Measurements from ENCODE around the gene DUSP22.

The DUSP22 gene

GRCh38 chr6:384898-385297, 92.6 kb downstream of the DUSP22 start:
- DNase-seq = no peak

- DNase-seq = no peak
Measured at GRCh38 chr6:385614-386013, 93.3 kb downstream of the DUSP22 start.

- DNase-seq = no peak
Measured at GRCh38 chr6:386688-387266, 94.5 kb downstream of the DUSP22 start.

GRCh38 chr6:387293-387741, 95.0 kb downstream of the DUSP22 start:
- DNase-seq = peak; percentile 21

- no peak for DNase-seq
Measured at GRCh38 chr6:388202-388903, 96.1 kb downstream of the DUSP22 start.

GRCh38 chr6:389143-389542, 96.9 kb downstream of the DUSP22 start:
- DNase-seq = no peak

GRCh38 chr6:389622-390021, 97.3 kb downstream of the DUSP22 start:
- DNase-seq = no peak

- no peak for DNase-seq
Measured at GRCh38 chr6:390914-391558, 98.7 kb downstream of the DUSP22 start.

GRCh38 chr6:391559-392440, 99.5 kb downstream of the DUSP22 start, which contains the start of gene IRF4:
Gene IRF4, plus strand, starts transcription at chr6:391752. Its CDS starts 1,401 bp downstream, at chr6:393153.
- no peak for DNase-seq

- DNase-seq = no peak
Measured at GRCh38 chr6:392441-393390, 100.4 kb downstream of the DUSP22 start.

- DNase-seq = no peak
Measured at GRCh38 chr6:393391-394221, 101.3 kb downstream of the DUSP22 start.

- no peak for DNase-seq
Measured at GRCh38 chr6:394641-395289, 102.5 kb downstream of the DUSP22 start.

- no peak for DNase-seq
Measured at GRCh38 chr6:395432-396125, 103.3 kb downstream of the DUSP22 start.

GRCh38 chr6:396126-396520, 103.8 kb downstream of the DUSP22 start:
- no peak for DNase-seq

- DNase-seq = no peak
Measured at GRCh38 chr6:397056-397455, 104.8 kb downstream of the DUSP22 start.

- DNase-seq = no peak
Measured at GRCh38 chr6:397604-398003, 105.3 kb downstream of the DUSP22 start.

- DNase-seq = no peak
Measured at GRCh38 chr6:398065-398464, 105.8 kb downstream of the DUSP22 start.

GRCh38 chr6:398558-399078, 106.3 kb downstream of the DUSP22 start:
- DNase-seq = no peak

- DNase-seq = no peak
Measured at GRCh38 chr6:399785-400534, 107.7 kb downstream of the DUSP22 start.

Data from NCI-H2029 (cell line).